ENCODE measurements around the gene OFD1.
A peak's percentile ranks its signal among the peaks of the same experiment; 100 is the strongest.

The OFD1 gene, protein sequence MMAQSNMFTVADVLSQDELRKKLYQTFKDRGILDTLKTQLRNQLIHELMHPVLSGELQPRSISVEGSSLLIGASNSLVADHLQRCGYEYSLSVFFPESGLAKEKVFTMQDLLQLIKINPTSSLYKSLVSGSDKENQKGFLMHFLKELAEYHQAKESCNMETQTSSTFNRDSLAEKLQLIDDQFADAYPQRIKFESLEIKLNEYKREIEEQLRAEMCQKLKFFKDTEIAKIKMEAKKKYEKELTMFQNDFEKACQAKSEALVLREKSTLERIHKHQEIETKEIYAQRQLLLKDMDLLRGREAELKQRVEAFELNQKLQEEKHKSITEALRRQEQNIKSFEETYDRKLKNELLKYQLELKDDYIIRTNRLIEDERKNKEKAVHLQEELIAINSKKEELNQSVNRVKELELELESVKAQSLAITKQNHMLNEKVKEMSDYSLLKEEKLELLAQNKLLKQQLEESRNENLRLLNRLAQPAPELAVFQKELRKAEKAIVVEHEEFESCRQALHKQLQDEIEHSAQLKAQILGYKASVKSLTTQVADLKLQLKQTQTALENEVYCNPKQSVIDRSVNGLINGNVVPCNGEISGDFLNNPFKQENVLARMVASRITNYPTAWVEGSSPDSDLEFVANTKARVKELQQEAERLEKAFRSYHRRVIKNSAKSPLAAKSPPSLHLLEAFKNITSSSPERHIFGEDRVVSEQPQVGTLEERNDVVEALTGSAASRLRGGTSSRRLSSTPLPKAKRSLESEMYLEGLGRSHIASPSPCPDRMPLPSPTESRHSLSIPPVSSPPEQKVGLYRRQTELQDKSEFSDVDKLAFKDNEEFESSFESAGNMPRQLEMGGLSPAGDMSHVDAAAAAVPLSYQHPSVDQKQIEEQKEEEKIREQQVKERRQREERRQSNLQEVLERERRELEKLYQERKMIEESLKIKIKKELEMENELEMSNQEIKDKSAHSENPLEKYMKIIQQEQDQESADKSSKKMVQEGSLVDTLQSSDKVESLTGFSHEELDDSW

DNA sequence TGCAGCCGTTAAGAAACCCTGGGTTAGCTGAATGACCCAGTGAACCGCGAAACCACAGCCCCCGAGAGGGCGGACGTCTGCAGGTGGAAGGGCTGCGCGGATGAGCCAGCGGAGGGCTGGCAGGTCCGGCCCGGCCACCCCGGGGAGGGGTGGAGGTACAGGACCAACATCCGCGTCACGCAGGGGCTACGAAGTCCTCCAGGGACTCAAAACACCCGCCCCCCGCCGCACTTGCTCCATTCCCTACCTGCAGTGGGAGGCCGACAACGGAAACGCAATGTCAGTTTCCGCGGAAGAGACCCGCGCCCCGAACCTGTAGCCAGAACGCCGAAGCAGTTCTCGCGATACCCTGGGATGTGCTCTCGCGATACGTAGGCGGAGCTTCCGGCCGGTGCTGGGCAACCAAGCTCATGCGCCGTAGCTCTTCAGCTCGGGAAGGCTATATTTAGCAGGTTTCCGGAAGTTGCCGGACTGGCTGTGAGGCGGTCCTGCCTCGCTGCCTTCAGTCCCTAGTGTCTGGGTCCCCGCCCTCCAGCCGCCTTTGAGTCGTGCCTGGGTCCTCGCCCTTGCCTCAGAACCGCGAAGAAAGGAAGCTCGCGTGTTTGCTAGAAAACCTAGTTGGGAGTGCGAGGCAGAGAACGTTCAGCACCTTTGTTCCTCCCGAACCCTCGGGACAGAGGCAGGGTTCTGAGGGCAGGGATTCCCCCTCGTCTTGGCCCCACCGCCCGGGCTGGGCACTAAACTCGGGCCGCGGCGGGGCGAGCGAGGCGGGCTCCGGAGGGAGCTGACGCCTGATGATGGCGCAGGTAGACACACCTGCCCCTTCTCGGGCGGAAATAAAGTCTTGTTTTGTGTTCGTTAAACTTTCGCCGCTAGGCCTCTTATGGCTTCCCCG lies at the start of gene OFD1, which contains the start of gene TRAPPC2:
OFD1 (plus strand) TSS at position 471 of the 895 bp plus-strand sequence; CDS start at position 795, 324 bp downstream.
TRAPPC2 (minus strand) TSS at position 343 of the 895 bp plus-strand sequence. CDS start 14,657 bp downstream, outside the sequence.
- peak; percentile 98 for DNase-seq (ENCODE audit: low spot score)

DNA sequence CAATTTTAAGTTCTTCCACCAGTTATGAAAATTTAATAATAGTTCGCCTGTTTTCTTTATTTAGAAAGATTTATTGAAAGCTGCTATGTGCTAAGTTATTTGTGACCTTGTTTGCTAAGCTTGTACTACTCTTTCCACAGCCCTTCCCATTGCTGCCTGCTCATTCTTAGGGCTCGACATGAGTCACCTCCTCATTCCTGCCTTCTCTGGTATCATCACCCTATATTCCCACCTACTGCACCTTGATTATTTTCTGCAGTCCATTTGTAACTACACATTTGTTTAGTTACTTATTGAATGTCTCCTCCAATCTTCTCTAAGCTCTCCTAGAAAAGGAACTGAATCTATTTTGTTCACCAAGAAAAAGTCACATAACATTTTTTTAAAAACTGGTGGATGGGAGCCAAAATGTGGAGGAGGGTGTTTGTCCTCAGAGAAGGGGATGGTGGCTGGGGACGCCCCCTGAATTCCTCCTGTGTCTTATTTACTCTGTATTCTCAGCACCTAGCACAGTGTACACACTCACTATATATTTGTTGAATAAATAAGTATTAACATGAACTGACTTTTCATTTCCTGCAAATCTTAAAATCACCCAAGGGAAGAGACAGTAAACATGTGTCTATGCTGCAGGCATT lies 49.3 kb upstream of the OFD1 start:
- DNase-seq (ENCODE audit: low spot score) = peak; percentile 55

DNA sequence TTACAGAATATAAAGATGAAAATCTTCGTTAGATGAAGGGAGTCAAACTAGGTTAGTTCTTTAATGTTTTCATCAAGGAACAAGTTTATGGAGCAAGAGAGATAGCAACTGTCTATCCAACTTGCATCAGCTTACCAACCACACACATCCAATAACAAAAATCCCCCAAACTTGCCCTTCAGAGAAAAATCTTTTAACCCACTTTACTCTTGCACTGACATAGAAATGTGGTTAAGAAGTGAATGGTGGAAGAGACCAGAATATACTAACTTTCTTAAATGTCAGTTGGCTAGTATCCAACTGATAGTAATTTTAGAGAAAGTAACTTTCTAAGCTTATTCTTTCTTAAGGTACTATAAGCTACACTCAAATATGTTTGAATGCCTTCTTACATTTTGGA lies 47.3 kb upstream of the OFD1 start:
- no peak for DNase-seq (ENCODE audit: low spot score)

DNA sequence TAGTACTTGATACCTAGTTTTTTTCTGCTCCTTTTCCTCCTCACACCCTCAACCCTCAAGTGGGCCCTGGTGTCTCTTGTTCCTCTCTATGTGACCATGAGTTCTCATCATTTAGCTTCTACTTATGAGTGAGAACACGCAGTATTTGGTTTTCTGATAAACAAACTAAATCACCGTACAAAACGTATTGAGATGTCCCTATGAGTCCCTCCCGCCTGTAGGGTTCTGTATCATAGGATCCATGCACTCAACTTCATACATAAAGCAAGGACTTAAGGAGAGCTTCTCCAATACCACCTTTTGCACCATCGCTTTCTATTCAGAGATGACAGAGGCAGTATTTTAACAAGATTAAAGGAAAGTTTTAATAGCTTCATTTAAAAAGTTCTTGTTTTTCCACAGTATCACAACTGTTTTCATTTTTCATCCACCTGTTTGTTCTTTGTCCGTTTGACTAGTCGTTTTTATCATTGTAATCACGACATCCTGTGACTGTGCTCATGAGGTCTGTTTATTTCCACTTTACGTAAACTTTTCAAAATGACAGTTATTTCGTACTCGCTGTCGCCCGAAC lies 46.1 kb upstream of the OFD1 start:
- no peak for DNase-seq (ENCODE audit: low spot score)

DNA sequence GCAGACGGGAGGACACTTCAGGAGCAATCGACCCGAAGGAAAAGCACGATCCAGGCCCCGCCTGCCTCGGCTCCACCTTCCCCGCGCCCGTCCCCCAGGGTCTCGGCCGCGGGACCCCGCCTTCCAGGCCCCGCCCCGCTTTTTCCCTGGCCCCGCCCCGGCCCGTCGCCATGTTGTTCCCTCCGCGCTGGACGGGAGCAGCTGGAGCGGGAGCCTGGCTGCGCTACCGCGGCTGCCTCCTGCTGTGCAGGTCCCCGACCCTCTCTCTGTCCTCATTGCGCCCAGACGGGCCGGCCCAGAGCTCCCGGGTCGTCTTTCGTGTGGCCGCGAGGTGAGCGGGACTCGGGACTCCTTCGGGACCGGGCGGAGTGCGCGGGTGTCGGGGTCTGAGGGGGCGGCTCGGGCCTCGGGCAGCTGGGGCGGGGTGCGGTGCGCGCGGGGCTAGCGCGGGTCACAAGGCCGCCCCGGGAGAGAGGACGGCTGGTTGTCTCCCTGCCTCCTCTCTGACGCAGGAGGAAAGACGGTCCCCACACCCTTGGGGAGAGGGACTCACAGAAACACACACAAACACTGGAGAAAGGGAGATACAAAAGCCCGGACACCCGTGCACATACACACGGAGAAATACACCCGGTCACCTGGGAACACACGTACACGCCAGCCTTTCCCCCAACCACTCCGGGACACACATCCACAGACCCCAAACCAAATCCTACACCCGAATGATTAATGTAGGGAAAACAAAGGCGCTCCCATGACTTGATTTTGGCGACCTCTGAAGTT lies 45.4 kb upstream of the OFD1 start, which contains the start of gene RAB9A:
RAB9A (plus strand) TSS at position 171 of the 783 bp plus-strand sequence. CDS start 19,619 bp downstream, outside the sequence.
- peak; percentile 59 for DNase-seq (ENCODE audit: low spot score)

DNA sequence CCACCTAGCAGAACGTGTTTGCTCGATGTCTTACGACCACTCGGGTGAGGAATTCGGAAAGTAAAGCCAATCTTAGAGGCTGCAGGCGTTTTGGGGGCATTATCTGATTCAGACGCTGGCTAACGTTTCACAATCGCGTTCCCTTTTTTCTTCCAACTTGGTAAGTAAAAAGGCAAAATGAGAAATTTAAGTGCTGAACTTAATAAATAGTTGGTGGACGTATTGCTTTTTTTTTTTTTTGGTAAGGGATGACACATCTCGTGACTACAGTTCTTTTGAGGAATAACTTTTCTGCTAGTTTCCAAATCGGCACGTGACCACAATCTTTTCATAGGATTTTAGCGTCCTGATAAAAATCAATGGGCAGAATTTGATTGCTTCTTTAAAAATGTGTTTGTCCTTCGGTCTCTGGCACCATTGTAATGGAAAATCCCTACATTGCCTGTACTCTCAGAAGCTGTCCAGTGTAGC lies 44.8 kb upstream of the OFD1 start:
- DNase-seq (ENCODE audit: low spot score) = peak; percentile 30

DNA sequence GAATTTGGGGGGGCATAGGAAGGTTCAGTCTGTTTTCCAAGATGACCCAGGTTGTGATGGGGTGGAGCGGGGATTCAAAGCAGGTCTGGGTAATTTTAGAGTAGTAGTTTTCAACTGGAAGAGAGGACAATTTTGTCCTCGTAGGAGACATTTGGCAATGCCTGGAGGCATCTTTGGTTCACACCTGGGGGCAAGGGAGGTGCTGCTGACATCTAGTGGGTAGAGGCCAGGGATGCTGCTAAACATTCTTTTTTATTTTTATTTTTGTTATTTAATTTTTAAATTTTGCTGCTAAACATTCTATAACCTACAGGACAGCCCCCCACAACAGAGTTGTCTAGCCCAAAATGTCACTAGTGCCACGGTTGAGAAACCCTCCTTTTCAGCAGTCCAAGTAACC lies 43.7 kb upstream of the OFD1 start:
- DNase-seq (ENCODE audit: low spot score) = no peak

DNA sequence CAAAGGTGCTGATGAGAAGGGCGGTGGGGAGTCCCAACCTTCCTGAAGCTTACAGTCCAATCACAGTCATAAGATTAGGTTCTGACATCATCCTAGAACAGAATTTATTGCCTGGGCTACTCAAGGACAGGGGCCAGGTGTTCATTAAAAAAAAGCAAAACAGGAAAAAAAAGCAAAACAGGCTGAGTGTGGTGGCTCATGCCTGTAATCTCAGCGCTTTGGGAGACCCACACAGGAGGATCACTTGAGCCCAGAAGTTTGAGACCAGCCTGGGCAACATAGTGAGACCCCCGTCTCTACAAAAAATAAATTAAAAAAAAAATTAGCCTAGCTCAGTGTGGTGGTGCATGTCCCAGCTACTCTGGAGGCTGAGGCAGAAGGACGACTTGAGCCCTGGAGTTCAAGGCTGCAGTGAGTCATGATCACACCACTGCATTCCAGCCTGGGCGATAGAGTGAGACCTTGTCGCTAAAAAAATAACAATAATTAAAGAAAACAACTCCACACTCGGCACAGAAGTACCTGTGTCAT lies 42.6 kb upstream of the OFD1 start:
- DNase-seq (ENCODE audit: low spot score) = no peak

DNA sequence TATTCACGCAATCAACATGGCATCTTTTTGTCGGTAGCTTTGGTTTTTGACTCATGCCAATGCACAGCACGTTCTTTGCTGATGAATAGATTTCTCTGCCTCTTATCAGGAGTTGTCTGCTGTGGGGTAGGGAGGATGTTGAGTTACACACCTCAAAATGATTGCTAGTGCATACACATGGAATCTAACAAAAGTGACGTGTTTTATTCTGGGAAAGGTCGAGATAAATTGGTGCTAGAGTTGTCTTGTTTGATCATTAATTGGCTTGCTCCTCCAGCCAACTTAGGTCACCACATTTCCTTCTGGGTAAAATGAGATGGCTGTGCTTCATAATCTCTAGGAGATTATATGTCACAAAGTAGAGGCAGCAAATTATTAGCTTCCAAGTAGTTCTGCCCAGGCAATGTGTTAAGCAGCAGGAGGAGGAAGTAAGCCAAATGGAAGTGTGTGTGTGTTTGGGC lies 41.7 kb upstream of the OFD1 start:
- DNase-seq (ENCODE audit: low spot score) = no peak

DNA sequence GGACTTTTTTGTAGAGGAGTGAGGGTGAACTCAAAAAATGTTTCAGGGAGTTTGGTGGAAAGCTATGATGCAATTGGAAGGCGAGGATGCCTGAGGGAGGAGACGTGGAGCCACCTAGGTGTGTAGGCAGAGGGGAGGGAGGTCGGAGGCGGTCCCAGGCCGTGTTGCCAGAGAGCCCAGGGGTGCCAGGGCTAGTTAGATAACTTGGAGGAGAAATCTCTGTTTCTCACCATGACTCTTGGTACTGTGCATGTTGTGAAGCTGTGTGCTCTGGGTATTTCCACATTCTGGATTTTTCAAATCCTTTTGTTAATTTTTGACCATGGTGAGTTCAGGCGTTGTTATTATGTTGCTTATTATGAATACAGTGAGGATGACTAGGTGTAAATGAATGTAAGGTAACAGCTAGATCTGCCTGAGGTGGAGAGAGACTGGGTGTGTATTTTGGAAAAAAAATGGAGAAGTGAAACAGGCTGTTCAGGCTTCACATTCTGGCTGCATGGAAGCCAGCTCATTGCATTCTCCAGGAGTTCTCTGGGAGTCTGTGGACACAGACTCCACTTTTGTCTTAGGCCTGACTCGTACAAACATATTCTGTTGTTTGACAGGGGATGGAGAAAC lies 41.1 kb upstream of the OFD1 start:
- no peak for DNase-seq (ENCODE audit: low spot score)

DNA sequence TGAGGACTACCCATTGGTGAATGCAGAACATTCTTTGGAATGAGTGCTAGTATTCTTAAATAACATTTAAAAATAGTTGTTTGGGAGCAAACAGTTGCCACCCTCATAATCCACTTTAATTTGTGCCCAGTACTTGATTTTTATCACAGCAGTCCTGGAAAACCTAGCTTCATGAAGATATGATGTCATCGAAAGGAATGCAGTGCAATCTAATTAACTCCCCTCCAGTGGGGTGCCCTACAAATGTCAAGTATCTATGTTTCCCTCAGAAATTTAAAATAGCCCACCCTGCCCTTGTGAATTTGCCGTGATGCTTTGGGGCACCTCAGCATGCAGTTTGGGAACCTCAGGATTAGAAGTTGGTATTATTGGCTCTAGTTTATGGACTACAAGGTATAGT lies 40.2 kb upstream of the OFD1 start:
- no peak for DNase-seq (ENCODE audit: low spot score)

DNA sequence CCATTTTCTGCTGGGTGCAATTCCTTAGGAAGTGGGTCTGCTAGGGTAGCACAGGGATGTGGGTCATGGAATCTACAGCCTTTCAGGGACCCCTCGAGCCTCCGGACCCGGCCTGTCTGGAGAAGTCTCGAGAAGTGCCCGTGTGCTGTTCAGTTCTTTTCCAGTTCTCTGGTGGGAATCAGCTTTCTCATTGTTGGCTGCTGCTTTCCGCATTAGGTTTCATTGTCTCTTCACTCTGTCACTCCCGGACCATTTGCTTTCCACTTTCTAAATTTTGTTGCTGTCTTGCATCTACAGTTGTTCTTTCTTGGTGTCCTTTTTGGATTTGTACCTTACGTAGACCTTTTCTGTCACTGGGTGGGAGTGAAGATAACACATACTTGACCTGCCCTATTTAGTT lies 39.6 kb upstream of the OFD1 start:
- no peak for DNase-seq (ENCODE audit: low spot score)

DNA sequence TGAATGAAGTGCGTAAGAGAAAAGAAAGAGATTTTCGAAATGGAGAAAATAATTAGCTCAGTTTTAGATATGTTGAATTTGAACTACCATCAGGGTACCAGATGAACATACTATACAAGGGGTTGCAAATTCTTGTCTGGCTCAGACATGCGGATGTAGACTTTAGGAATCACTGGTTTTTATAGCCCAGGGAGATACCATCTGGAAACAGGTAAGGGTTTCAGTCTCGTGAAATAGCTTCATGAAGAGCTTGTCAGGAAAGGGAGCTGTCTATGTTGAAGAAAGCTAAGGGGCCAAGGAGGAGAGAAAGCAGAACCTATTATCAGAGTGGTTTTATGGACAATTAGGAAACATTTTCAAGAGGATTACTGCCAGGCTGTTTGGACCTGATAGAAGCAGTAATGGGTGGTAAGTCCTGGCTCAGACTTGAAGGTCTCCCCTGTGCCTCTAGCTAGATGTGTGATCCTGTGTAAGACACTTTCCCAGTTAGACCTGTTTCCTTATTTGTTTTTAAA lies 38.9 kb upstream of the OFD1 start:
- no peak for DNase-seq (ENCODE audit: low spot score)

DNA sequence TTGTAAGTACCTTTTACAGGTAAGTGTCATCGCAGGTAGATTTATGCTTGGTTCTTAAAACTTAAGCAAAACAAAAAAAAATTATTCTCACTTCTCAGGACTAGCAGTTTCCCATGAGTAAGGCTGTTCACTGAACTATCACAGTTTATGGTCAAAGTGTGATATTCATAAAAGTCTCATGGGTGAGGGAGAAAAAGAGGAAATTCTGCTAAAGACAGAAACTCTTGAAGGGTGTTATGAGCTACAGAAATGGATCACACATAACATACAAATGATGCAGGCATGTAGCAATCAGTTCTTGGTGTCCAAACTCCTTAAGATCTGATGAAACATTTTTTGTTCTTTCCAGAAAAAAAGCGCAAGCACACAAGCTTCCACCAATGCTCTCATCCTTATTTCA lies 37.1 kb upstream of the OFD1 start:
- DNase-seq (ENCODE audit: low spot score) = no peak

DNA sequence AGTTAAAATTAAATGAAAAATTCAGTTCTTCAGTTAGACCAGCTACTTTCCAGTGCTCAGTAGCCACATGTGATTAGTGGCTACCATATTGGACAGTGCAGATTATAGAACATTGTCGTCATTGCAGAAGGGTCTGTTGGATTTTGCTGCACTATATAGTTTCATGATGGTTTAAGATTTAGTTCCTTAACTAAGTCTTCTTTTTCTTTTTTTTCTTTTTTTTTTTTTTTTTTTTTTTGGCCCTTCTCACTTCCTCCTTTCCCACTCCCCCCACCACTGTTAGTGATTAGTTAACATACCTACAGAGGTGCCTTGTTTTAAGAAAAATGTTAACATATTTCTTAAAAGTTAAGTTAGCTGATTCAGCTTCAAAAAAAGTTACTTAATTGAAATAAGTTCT lies 36.6 kb upstream of the OFD1 start:
- DNase-seq (ENCODE audit: low spot score) = no peak

DNA sequence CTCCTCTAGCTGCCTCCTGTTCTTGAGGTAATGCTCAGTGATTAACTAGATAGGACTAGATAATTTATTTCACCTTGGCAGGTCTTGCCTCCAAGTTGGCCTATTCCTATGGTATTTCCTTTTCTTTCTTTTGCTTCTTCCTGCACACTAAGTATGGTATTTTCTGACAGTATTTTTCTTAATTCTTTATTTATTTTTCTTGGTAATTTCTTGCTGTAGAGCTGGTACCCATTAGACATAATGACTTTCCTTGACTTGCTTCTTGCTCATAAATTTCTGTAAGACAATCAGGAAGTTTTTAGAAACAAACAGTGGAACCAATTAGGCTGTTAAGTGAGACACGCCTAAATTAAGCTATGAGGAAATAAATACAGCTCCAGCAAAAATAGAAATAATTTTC lies 36.1 kb upstream of the OFD1 start:
- no peak for DNase-seq (ENCODE audit: low spot score)

DNA sequence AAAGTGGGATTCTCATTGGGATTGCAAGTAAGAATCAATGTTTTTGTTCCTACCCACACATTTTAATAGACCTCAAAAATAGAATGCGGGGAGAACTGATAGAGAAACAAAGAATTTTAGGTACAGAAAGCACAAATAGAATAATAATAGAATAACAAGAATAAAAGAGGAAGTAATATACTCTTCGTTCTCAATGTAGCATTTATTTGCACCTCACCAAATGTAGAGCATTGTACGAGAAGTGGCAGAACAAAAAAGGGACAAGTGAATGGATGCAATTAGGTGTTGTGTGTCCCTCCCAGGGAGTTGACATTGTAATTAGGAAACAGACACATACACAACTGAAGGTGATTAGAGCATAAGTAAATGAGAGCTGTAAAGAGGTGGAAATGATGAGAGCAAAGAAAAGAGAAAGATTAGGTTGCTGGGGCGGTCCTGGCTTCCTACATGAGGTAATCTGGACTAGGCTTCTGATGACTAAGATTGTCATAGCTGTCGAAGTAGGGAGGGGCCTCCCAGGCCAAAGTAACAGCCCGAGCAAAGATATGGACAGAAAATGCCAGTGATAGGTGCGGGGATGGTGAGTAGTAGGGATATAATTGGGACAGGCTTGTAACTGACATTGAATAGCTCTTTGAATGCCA lies 35.2 kb upstream of the OFD1 start:
- DNase-seq (ENCODE audit: low spot score) = peak; percentile 19

DNA sequence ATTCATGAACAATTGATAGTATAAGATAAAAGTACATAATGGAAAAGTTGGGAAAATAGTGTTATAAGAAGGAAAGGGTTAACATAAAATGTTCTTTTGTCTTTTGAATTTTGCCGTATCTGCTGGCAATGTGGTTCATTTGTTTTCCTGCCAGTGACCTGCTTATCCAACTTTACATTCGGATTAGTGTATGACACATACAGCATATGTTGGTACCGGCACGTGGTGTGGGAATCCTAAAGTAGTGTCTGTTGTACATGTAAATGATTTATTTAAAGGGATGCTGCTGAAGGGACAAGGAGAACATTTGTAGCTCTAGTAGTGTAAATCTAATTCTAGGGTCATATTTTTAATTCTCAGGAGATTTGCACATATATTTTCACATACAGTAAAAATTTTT lies 34.2 kb upstream of the OFD1 start:
- DNase-seq (ENCODE audit: low spot score) = no peak
